Lung (tissue), 12 donors: Measurements from ENCODE around the gene NT5DC2. TPM values are rescaled to one million over a fixed set of nuclear protein-coding genes. Genes with fewer than 3 reads are reported as not detected.

Experiments used
- ATAC-seq: fragments of 200-7000 bp; cut with Tn5 transposase; one replicate; pipeline ENCODE4 v1.9.1; 2020; ENCODE audit warnings: moderate number of reproducible peaks; ENCODE audit not compliant: insufficient read depth, low FRiP score
- DNase-seq, 3 donors: peaks; one replicate each; pipeline ENCODE4 v3.0.0-alpha.2; 2013 to 2017
- H3K27ac ChIP-seq, 2 donors: one replicate each; pipeline ENCODE4 v1.5.1; 2013; ENCODE audit warnings: mild to moderate bottlenecking in 2 of 2, moderate library complexity in 2 of 2, control low read depth in 1 of 2, inconsistent platforms in 1 of 2, low read depth in 1 of 2, low read length in 1 of 2
- H3K27me3 ChIP-seq, 3 donors: one replicate each; pipeline ENCODE4 v1.5.1; 2013; ENCODE audit warnings: low read length in 2 of 3; ENCODE audit not compliant: control insufficient read depth in 3 of 3, insufficient read depth in 3 of 3
- H3K36me3 ChIP-seq, 4 donors: one replicate each; pipeline ENCODE4 v1.5.1; 2013; ENCODE audit warnings: low read length in 4 of 4, mild to moderate bottlenecking in 1 of 4, moderate library complexity in 1 of 4; ENCODE audit not compliant: control insufficient read depth in 4 of 4, insufficient read depth in 4 of 4
- H3K4me1 ChIP-seq, 5 donors: one replicate each; pipeline ENCODE4 v1.5.1; 2013; ENCODE audit warnings: low read length in 5 of 5, mild to moderate bottlenecking in 2 of 5, moderate library complexity in 1 of 5; ENCODE audit not compliant: control insufficient read depth in 5 of 5, insufficient read depth in 5 of 5
- H3K4me3 ChIP-seq: one replicate; pipeline ENCODE4 v1.5.1; 2013; ENCODE audit warnings: mild to moderate bottlenecking, control low read depth, moderate library complexity
- H3K9ac ChIP-seq, 2 donors: one replicate each; pipeline ENCODE4 v1.5.1; 2013; ENCODE audit warnings: low read length in 2 of 2, control low read depth in 1 of 2; ENCODE audit not compliant: insufficient read depth in 1 of 2
- H3K9me3 ChIP-seq, 4 donors: one replicate each; pipeline ENCODE4 v1.5.1; 2013; ENCODE audit warnings: low read length in 3 of 4, mild to moderate bottlenecking in 1 of 4, moderate library complexity in 1 of 4; ENCODE audit not compliant: control insufficient read depth in 4 of 4, insufficient read depth in 3 of 4
- WGBS, 2 donors: extraction: QIAGEN DNeasy Blood & Tissue Kit; methylation state at CpG; one replicate each; pipeline ENCODE4 v1.1.7; 2013; 5-methylcytosine and 5-hydroxymethylcytosine counted together
- polyA plus RNA-seq, 2 donors: library from polyadenylated mRNA; stranded (reverse); fragments of 200-250 nt; gene quantifications; one replicate each; pipeline ENCODE4 v1.2.1, GENCODE V29; 2013
- total RNA-seq, 2 donors: library from RNA; depleted of rRNA in 1 of 2; stranded (reverse); fragments of >200 nt in 1 of 2; gene quantifications; one replicate each; pipeline ENCODE4 v1.2.1, GENCODE V29; 2014 to 2021
- TF ChIP-seq, protein P1 (sequence below): IDR thresholded peaks from 2 replicates; pipeline ENCODE4 v1.5.1; 2012; ENCODE audit warnings: mild to moderate bottlenecking; ENCODE audit errors: control extremely low read depth, extremely low read depth
- donor health status: control.
- donor health status: control.
- donor health status: Bipolar disorder and iron deficiency.
- donor health status: healthy.
- donor health status: DM: yes; HTN: yes; CAD: no.

The NT5DC2 gene
- total and polyA plus RNA-seq, 4 donors, result 32.7 to 85.6 (median 51.2) TPM

DNA sequence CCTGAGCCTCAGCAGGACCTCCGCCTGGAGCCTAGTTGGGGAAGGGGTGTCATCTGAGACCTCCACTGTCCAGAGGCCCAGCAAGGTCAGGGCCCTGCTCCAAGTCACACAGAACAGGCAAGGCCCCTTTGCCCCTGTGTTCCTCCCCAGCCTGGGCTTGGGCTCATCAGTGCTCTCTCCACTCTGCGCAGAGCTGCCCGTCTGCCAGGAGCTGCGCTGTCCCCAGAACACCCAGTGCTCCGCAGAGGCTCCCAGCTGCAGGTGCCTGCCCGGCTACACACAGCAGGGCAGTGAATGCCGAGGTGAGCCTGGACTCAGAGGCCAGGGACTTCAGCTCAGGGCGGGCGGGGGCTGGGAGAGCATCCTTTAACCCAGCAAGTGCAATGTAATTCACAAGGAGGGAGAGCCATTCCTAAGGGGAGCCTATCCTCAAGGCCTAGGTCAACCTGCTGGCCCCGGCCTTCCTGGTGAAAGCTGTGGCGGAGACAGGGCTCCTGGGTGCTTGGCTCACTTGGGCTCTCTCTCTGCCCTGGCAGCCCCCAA is 30.8 kb downstream of the NT5DC2 start:
- ATAC-seq (no peak), DNase-seq (no peak)
- Histone ChIP-seq H3K4me3 (no peak overlapping the region), H3K9ac (no peak overlapping the region), H3K9me3 (no peaks in the 10 kb centered on the region), H3K4me1 (no peaks in the 10 kb centered on the region), H3K36me3 (peaks cover 0 to 12% (median 0%) of the 10 kb centered on the region in 4 donors), H3K27ac (no peak overlapping the region), H3K27me3 (no peaks in the 10 kb centered on the region)
- TF ChIP-seq, protein P1, sequence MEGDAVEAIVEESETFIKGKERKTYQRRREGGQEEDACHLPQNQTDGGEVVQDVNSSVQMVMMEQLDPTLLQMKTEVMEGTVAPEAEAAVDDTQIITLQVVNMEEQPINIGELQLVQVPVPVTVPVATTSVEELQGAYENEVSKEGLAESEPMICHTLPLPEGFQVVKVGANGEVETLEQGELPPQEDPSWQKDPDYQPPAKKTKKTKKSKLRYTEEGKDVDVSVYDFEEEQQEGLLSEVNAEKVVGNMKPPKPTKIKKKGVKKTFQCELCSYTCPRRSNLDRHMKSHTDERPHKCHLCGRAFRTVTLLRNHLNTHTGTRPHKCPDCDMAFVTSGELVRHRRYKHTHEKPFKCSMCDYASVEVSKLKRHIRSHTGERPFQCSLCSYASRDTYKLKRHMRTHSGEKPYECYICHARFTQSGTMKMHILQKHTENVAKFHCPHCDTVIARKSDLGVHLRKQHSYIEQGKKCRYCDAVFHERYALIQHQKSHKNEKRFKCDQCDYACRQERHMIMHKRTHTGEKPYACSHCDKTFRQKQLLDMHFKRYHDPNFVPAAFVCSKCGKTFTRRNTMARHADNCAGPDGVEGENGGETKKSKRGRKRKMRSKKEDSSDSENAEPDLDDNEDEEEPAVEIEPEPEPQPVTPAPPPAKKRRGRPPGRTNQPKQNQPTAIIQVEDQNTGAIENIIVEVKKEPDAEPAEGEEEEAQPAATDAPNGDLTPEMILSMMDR, result no peak
- WGBS, 2 donors, result 95 to 96% methylated on average over 11 of the region's 11 CpGs

GRCh38 chr3:52502001-52502400 is 31.7 kb downstream of the NT5DC2 start:
- Histone ChIP-seq H3K4me1 (no peaks in the 10 kb centered on the region), H3K9ac (no peak overlapping the region), H3K4me3 (no peak overlapping the region), H3K9me3 (no peaks in the 10 kb centered on the region), H3K27me3 (no peaks in the 10 kb centered on the region), H3K36me3 (peaks cover 0 to 12% (median 0%) of the 10 kb centered on the region in 4 donors), H3K27ac (no peak overlapping the region)
- DNase-seq (no peak), ATAC-seq (no peak)
- TF ChIP-seq, protein P1, result no peak
- WGBS, 2 donors, result 87 to 94% methylated on average over 11 of the region's 11 CpGs

GRCh38 chr3:52501046-52501445 is 32.6 kb downstream of the NT5DC2 start:
- WGBS, 2 donors, result 87 to 89% methylated on average over 11 of the region's 11 CpGs
- H3K4me1 ChIP-seq, result peaks cover 0 to 4% (median 0%) of the 10 kb centered on the region in 5 donors
- ATAC-seq (no peak), DNase-seq (no peak)
- no peak overlapping the region for H3K4me3 ChIP-seq
- TF ChIP-seq, protein P1, result no peak
- no peaks in the 10 kb centered on the region for H3K9me3 ChIP-seq
- H3K36me3 ChIP-seq, result peaks cover 0 to 9% (median 0%) of the 10 kb centered on the region in 4 donors
- H3K27ac ChIP-seq, result no peak overlapping the region
- no peaks in the 10 kb centered on the region for H3K27me3 ChIP-seq
- H3K9ac ChIP-seq, result no peak overlapping the region
